ENCODE measurements around the gene CPA2.
"Not testable (repeated sequence)": the region's sequence is repeated elsewhere in the genome, so short reads cannot be mapped to it uniquely, and the experiment has no call there.

The CPA2 gene

GRCh38 chr7:130240240-130240639, 26.4 kb upstream of the CPA2 start:
- no peak overlapping the region for H3K4me3 ChIP-seq (ENCODE audit: control insufficient read depth, low read depth, low read length)
- DNase-seq (ENCODE audit: low read depth), result no peak
- no peak for TF ChIP-seq CTCF (conservative IDR thresholded peaks at IDR 0.05; ENCODE audit: control insufficient read depth, insufficient read depth, low read depth, low read length)

GRCh38 chr7:130242198-130243014, 24.3 kb upstream of the CPA2 start:
- H3K4me3 ChIP-seq (ENCODE audit: control insufficient read depth, low read depth, low read length), result no peak overlapping the region
- TF ChIP-seq CTCF (conservative IDR thresholded peaks at IDR 0.05; ENCODE audit: control insufficient read depth, insufficient read depth, low read depth, low read length), result peak; percentile 98
- peak; percentile 35 for DNase-seq (ENCODE audit: low read depth)

- not testable (repeated sequence) for H3K4me3 ChIP-seq (ENCODE audit: control insufficient read depth, low read depth, low read length)
- DNase-seq (ENCODE audit: low read depth), result peak; percentile 27
Measured at GRCh38 chr7:130243486-130243885, 23.2 kb upstream of the CPA2 start.

GRCh38 chr7:130246491-130246890, 20.2 kb upstream of the CPA2 start:
- DNase-seq (ENCODE audit: low read depth); H3K4me3 ChIP-seq (ENCODE audit: control insufficient read depth, low read depth, low read length): not testable (repeated sequence)

- DNase-seq (ENCODE audit: low read depth); H3K4me3 ChIP-seq (ENCODE audit: control insufficient read depth, low read depth, low read length): not testable (repeated sequence)
Measured at GRCh38 chr7:130248842-130249241, 17.8 kb upstream of the CPA2 start.

GRCh38 chr7:130249626-130250025, 17.0 kb upstream of the CPA2 start:
- DNase-seq (ENCODE audit: low read depth); H3K4me3 ChIP-seq (ENCODE audit: control insufficient read depth, low read depth, low read length): not testable (repeated sequence)

- TF ChIP-seq CTCF (conservative IDR thresholded peaks at IDR 0.05; ENCODE audit: control insufficient read depth, insufficient read depth, low read depth, low read length), result no peak
Measured at GRCh38 chr7:130254555-130254954, 12.1 kb upstream of the CPA2 start.

GRCh38 chr7:130256704-130257103, 10.0 kb upstream of the CPA2 start:
- no peak for TF ChIP-seq CTCF (conservative IDR thresholded peaks at IDR 0.05; ENCODE audit: control insufficient read depth, insufficient read depth, low read depth, low read length)
- no peak for DNase-seq (ENCODE audit: low read depth)
- H3K4me3 ChIP-seq (ENCODE audit: control insufficient read depth, low read depth, low read length), result no peak overlapping the region

More at GRCh38 chr7:130254555-130254954, 12.1 kb upstream of the CPA2 start:
- no peak for DNase-seq (ENCODE audit: low read depth)
- H3K4me3 ChIP-seq (ENCODE audit: control insufficient read depth, low read depth, low read length), result no peak overlapping the region

- TF ChIP-seq CTCF (conservative IDR thresholded peaks at IDR 0.05; ENCODE audit: control insufficient read depth, insufficient read depth, low read depth, low read length), result no peak
- no peak for DNase-seq (ENCODE audit: low read depth)
- H3K4me3 ChIP-seq (ENCODE audit: control insufficient read depth, low read depth, low read length), result no peak overlapping the region
Measured at GRCh38 chr7:130258494-130259078, 8.1 kb upstream of the CPA2 start.

Measured in fibroblast of mammary gland (primary cell).